ENCODE data around the gene PRICKLE2. TPM values are rescaled to one million over a fixed set of nuclear protein-coding genes. Genes with fewer than 3 reads are reported as not detected.

The PRICKLE2 gene
- total RNA-seq, 1 experiment from 2014 or later = not detected

DNA sequence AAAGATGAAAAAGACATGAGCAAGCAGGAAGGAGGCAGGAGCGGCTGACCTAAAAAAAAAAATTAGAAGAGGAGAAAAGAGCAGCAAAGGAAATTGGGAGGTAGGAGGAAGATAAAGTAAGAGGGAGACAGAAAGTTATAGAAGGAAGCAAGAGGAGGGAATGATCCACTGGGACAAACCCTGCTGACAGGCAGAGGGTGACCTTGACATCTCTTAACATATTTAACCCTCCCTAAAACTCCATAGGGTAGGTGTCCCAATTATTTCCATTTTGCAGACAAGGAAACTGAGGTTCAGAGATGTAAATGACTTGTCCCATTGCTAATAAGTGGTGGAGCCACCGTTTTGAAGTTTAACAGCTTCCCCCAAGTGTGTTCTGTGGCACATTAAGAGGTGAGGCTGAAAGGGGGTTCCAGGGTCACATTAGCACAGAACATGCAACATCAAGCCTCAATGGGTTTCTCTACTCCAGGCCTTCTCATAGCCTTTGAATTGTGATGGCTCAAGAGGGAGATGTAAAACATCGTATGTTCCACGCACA, 37.4 kb upstream of the PRICKLE2 start:
- BruUV-seq (replicated peaks) = no TSS peak
- Histone ChIP-seq H3K4me3 (ENCODE audit: low read depth, low read length, poor library complexity, severe bottlenecking) (no peak overlapping the region), H3K27ac (ENCODE audit: low read depth, low read length, poor library complexity, severe bottlenecking) (no peak overlapping the region), H3K27me3 (replicated peaks; ENCODE audit: insufficient read depth, low read depth, low read length, poor library complexity) (peaks cover 20% of the 10 kb centered on the region), H3K36me3 (ENCODE audit: insufficient read depth, low read length, poor library complexity, severe bottlenecking) (no peaks in the 10 kb centered on the region), H3K4me1 (ENCODE audit: insufficient read depth, low read length, poor library complexity, severe bottlenecking) (no peaks in the 10 kb centered on the region), H3K9me3 (ENCODE audit: low read depth, low read length, poor library complexity, severe bottlenecking) (no peaks in the 10 kb centered on the region)
- ChIA-PET CTCF (no interaction called here), POLR2A (ENCODE audit: low non-redundant PET) (no interaction called here)
- intact Hi-C loops (cut with micrococcal nuclease; ENCODE audit: unreplicated experiment) = no loop called here
- DNase-seq (ENCODE audit: low spot score) = no peak
- no peak for TF ChIP-seq EZH2 (IDR thresholded peaks at IDR 0.05; ENCODE audit: borderline replicate concordance, low read depth, low read length, poor library complexity, severe bottlenecking)
- TF ChIP-seq, protein P1, sequence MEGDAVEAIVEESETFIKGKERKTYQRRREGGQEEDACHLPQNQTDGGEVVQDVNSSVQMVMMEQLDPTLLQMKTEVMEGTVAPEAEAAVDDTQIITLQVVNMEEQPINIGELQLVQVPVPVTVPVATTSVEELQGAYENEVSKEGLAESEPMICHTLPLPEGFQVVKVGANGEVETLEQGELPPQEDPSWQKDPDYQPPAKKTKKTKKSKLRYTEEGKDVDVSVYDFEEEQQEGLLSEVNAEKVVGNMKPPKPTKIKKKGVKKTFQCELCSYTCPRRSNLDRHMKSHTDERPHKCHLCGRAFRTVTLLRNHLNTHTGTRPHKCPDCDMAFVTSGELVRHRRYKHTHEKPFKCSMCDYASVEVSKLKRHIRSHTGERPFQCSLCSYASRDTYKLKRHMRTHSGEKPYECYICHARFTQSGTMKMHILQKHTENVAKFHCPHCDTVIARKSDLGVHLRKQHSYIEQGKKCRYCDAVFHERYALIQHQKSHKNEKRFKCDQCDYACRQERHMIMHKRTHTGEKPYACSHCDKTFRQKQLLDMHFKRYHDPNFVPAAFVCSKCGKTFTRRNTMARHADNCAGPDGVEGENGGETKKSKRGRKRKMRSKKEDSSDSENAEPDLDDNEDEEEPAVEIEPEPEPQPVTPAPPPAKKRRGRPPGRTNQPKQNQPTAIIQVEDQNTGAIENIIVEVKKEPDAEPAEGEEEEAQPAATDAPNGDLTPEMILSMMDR (conservative IDR thresholded peaks at IDR 0.05; ENCODE audit: low read depth, low read length) = no peak

DNA sequence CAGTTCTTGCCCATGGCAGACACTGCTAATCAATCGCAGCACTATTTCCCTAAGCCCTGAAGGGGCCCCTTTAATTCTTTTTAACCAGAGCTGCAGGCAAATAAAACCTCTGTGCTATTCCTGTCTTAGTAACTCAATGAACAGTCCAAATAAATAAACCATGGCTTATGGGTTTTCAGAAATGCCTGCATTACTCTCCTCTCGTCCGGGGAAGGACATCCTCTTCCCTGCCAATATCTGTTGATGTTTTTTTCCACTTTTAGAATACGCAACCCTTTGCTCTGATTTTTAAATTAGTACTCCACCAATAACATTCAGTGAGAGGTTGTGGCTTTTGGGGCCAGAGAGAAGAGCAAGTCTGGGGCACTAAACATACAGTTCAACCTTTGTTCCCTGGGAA, 35.2 kb upstream of the PRICKLE2 start:
- intact Hi-C loops (cut with micrococcal nuclease; ENCODE audit: unreplicated experiment) = no loop called here

DNA sequence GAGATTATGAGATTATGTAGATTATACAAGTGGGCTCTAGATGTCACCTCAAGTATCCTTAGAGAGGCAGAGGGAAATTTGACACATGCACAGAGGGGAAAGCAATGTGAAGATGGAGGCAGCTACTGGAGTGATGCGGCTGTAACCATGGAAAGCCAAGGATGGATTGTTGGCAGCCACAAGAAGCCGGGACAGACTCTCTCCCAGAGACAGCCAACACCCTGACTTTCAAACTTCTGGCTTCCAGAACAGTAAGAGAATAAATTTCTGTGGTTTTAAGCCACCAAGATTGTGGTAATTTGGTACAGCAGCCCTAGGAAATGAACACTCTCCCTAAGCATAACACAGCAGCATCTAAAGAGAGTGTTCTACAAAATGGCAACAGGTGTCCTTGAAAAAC, 34.4 kb upstream of the PRICKLE2 start:
- BruUV-seq (replicated peaks) = no TSS peak
- no peak overlapping the region for H3K4me3 ChIP-seq (ENCODE audit: low read depth, low read length, poor library complexity, severe bottlenecking)
- ChIA-PET CTCF (no interaction called here), POLR2A (ENCODE audit: low non-redundant PET) (no interaction called here)
- H3K4me1 ChIP-seq (ENCODE audit: insufficient read depth, low read length, poor library complexity, severe bottlenecking) = no peaks in the 10 kb centered on the region
- H3K9me3 ChIP-seq (ENCODE audit: low read depth, low read length, poor library complexity, severe bottlenecking) = no peaks in the 10 kb centered on the region
- TF ChIP-seq, protein P1 (conservative IDR thresholded peaks at IDR 0.05; ENCODE audit: low read depth, low read length) = no peak
- no peak for TF ChIP-seq EZH2 (IDR thresholded peaks at IDR 0.05; ENCODE audit: borderline replicate concordance, low read depth, low read length, poor library complexity, severe bottlenecking)
- no peak for DNase-seq (ENCODE audit: low spot score)
- intact Hi-C loops (cut with micrococcal nuclease; ENCODE audit: unreplicated experiment) = loop anchor here (1.0 kb wide), 1 partner anchor 13 kb away; no protein-coding TSS in a partner anchor
- H3K36me3 ChIP-seq (ENCODE audit: insufficient read depth, low read length, poor library complexity, severe bottlenecking) = no peaks in the 10 kb centered on the region
- no peaks in the 10 kb centered on the region for H3K27me3 ChIP-seq (replicated peaks; ENCODE audit: insufficient read depth, low read depth, low read length, poor library complexity)
- H3K27ac ChIP-seq (ENCODE audit: low read depth, low read length, poor library complexity, severe bottlenecking) = no peak overlapping the region

More for the DNA sequence above, 35.2 kb upstream of the PRICKLE2 start:
- POLR2A ChIA-PET (ENCODE audit: low non-redundant PET) = no interaction called here
- CTCF ChIA-PET = no interaction called here
- H3K36me3 ChIP-seq (ENCODE audit: insufficient read depth, low read length, poor library complexity, severe bottlenecking) = no peaks in the 10 kb centered on the region
- H3K9me3 ChIP-seq (ENCODE audit: low read depth, low read length, poor library complexity, severe bottlenecking) = no peaks in the 10 kb centered on the region
- no peak overlapping the region for H3K4me3 ChIP-seq (ENCODE audit: low read depth, low read length, poor library complexity, severe bottlenecking)
- BruUV-seq (replicated peaks) = no TSS peak
- TF ChIP-seq EZH2 (IDR thresholded peaks at IDR 0.05; ENCODE audit: borderline replicate concordance, low read depth, low read length, poor library complexity, severe bottlenecking) = no peak
- TF ChIP-seq, protein P1 (conservative IDR thresholded peaks at IDR 0.05; ENCODE audit: low read depth, low read length) = no peak
- H3K4me1 ChIP-seq (ENCODE audit: insufficient read depth, low read length, poor library complexity, severe bottlenecking) = no peaks in the 10 kb centered on the region
- DNase-seq (ENCODE audit: low spot score) = no peak
- H3K27me3 ChIP-seq (replicated peaks; ENCODE audit: insufficient read depth, low read depth, low read length, poor library complexity) = no peaks in the 10 kb centered on the region
- no peak overlapping the region for H3K27ac ChIP-seq (ENCODE audit: low read depth, low read length, poor library complexity, severe bottlenecking)

Data from A673 (cell line).